CD4-positive, alpha-beta T cell treated with Interferon gamma for 1 hour (primary cell): Measurements from ENCODE around the gene AATK.
A peak's percentile ranks its signal among the peaks of the same experiment; 100 is the strongest.
"Not testable (repeated sequence)": the region's sequence is repeated elsewhere in the genome, so short reads cannot be mapped to it uniquely, and the experiment has no call there.

Experiments used
- DNase-seq: peaks from one replicate; pipeline ENCODE4 v3.0.0-alpha.2; 2020

AATK gene

GRCh38 chr17:81159611-81160265 is 6.3 kb downstream of the AATK start:
- no peak for DNase-seq

DNA sequence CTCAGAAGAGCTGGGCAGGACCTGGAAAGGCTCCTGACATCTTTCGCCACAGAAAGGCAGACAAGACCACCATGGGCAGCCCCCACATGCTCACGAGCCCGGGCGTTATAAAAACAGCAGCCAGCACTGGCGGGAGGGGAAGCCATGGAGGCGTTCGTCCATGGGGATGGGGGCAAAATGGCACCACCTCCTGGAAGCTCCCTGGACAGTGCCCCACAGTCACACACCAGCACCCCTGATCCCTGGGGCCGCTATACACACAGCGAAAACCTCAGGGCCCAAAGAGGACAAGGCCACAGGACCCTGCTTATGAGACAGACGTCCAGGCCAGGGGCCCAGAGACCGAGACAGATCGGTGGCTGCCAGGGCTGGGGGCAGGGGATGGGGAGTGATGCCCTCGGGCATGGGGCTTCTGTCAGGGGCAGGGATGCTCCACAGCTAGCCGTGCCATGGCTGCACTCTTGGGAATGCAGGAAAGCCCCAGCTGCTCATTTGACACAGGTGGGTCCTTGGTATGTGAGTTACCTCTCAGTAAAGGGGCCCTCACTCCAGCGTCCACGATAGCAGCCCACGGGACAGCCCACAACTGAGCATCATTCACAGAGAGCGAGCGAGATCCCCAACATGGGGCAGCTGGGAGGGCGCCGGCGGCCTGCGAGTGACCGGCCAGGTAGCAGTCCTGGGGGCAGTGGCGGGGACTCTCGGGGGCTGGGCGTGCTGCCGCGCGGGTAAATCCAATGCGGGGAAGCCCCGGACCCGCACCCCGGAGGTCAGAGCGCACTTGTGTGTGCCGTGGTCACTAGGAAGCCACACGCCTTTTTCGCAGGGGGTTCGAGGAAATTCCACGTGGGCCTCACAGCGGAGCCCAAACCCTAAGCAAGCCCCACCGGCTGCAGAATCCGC is 7.1 kb downstream of the AATK start:
- DNase-seq = no peak

GRCh38 chr17:81157848-81158687 is 8.0 kb downstream of the AATK start:
- no peak for DNase-seq

GRCh38 chr17:81156866-81157805 is 8.9 kb downstream of the AATK start:
- no peak for DNase-seq

GRCh38 chr17:81154961-81155360 is 11.1 kb downstream of the AATK start:
- DNase-seq = peak; percentile 19

DNA sequence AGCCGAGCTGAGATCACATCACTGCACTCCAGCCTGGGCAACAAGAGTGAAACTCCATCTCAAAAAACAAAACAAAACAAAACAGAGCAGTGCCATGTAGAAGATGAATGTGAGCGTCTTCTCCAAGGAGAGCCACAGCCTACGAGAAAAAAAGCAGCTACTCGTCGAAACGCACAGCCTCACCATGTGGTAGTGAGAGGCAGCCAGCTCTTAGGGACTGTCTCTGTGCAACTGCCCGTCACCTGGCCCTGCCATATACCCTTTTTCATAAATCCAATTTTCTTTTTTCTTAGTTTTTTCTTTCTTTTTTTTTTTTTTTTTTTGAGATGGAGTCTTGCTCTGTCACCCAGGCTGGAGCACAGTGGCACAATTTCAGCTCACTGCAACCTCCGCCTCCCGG is 12.0 kb downstream of the AATK start:
- DNase-seq = not testable (repeated sequence)

- peak; percentile 36 for DNase-seq
Measured at GRCh38 chr17:81153340-81153803, 12.6 kb downstream of the AATK start.

DNA sequence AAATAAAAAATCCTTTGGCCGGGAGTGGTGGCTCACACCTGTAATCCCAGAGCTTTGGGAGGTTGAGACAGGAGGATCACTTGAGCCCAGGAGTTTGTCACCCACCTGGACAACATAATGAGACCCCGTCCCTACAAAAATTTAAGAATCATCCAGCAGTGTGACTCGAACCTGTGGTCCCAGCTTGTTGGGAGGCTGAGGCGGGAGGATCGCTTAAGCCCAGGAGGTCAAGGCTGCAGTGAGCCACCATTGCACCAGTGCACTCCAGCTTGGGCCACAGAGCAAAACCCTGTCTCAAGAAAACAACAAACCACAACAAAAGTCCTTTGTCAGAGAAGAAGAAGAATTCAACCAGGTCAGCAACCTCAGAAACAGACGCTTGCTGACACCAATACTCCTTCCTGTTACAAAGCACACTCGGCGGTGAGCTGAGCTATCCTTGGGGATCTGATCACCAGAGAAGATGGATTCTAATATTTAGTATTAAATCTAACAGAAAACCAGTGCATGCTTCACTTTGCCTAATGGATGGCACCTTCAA is 13.7 kb downstream of the AATK start:
- DNase-seq = no peak

GRCh38 chr17:81151278-81151677 is 14.7 kb downstream of the AATK start:
- no peak for DNase-seq

- DNase-seq = peak; percentile 64
Measured at GRCh38 chr17:81150377-81151077, 15.5 kb downstream of the AATK start.

DNA sequence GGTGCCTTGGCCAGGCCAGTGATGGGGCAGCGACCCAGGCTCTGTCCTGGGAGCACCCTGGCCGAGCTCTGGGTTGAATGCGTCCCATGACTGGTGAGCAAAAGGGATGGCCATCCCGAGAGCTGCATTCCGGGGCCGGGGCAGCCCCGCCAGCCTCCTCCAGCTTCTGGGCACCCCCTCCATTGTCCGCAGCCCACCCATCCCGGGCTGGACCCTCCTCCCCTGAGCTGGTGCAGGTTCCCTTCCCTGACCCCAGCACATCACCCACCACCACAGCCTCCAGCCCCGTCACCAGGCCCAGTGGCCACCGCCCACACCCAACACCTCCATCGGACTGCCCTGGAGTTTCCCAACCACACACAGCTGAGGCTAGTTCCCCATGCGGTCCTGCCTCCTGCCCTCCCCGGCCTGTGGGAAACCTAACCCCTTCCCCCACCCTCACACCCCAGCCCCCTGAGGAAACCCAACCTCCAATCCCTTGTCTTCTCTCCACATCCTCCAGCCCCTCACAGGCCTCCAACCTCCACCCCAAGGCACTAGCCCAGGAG is 17.0 kb downstream of the AATK start:
- DNase-seq = peak; percentile 47

DNA sequence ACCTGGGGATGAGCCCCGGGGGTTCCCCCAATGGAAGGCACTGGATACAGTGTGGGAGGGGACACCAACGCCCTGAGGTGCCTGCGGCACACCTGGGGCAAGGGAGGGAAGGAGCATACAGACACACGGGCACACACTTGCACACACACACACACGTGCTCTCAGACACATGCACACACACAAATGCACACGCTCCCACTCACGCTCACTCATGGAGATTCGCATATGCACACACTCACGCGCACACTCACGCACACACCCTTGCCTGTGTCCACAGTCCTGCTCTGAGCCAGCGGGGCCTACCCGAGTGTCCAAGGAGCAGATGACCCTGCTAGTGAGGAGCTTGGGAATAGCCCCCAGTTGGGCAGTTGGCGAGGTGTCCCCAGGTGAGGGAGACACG is 17.4 kb downstream of the AATK start:
- no peak for DNase-seq

DNA sequence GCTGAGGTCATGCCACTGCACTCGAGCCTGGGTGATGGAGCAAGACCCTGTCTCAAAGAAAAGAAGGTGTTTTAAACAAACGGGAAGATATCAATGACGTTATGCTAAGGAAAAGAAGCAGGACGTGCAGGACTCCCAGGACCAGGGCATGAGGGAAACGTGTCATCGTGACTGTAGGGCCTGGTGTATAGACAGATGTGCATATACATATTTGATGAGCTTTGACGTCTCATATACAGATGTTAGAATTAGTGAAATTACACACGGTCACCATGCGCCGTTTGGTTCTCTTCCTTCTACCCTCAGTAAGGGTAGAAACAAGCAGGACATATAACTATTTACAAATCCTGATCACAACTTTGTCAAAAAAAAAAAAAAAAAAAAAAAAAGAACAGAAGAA is 18.3 kb downstream of the AATK start:
- DNase-seq = no peak

- DNase-seq = not testable (repeated sequence)
Measured at GRCh38 chr17:81146208-81146607, 19.8 kb downstream of the AATK start.

GRCh38 chr17:81144423-81144781 is 21.6 kb downstream of the AATK start:
- DNase-seq = no peak

DNA sequence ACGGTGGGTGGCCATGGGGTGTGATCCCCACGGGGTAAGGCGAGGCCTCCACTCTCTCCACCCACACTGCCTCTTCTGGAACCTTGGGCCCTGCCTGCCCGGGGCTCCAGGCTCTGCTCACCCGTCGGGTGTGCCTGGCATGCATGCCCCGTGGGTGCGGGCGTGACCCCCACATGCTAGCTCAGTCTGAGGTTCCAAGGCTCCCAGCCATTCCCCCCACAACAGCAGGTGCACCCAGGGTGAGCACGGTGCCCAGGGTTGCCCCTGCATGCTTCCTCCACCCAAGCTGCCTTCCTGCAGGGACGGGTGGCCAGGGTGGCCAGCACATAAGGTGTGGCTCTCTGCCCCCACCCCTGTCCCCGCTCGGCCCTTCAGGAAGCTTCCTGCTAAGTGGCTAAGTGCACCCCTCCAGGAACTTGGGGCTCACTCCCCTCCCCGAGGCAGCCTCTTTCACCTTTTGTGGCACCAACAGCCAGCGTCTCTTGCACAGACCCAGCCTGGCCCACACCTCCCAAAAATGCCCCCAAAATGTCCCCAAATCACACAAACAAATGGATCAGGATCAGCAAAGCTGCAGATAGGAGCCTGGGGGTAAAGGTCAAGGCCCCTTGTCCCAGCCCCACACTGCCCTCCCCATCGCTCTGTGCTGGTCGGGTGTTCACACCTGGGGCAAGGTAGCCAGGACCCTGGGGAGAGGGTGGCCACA is 22.2 kb downstream of the AATK start:
- no peak for DNase-seq

GRCh38 chr17:81143200-81143527 is 22.9 kb downstream of the AATK start:
- no peak for DNase-seq

DNA sequence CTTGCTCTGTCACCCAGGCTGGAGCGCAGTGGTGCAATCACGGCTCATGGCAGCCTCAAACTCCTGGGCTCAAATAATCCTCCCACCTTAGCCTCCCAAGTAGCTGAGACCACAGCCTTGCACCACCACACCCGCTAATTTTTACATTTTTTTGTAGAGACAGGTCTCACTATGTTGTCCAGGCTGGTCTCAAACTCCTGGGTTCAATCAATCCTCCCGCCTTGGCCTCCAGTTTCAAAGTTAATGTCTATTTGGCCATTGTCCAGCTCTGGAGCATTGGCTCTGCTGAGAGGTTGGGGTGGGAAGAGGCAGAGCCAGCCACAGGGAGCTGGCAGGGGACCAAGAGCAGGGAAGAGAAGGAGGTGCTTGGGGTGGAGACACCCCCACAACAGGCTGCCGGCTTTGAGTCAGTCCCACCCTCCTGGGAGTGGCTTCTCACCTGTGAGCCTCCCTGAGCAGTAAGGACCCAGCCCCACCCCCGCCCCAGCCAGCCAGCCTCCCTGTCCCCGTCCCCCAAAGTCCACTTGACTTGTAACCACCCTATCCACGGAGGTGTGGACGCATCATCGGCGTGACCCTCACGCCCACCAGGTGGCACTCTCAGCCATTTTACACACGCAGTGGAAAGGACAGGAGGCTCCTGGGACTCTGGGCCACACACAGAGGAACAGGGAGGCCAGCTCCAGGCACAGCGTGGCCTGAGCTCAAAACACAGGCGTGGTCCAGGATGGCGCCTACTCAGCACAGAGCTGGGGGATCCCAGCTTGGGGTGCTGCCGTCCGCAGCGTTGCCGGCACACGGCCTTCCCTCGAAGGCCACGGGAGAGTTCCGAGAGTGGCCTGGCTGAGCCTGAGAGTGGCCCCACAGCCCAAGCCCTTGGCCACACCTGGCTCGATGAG is 23.5 kb downstream of the AATK start:
- peak; percentile 63 for DNase-seq

- no peak for DNase-seq
Measured at GRCh38 chr17:81140695-81141094, 25.3 kb downstream of the AATK start.
